Fibroblast of skin of right biceps (primary cell): Measurements from ENCODE around the gene BCL2L1.
"Not testable (repeated sequence)": the region's sequence is repeated elsewhere in the genome, so short reads cannot be mapped to it uniquely, and the experiment has no call there.

Experiments
- DNase-seq: peaks from one replicate; pipeline ENCODE4 v3.0.0-alpha.2; 2013

BCL2L1 gene

DNA sequence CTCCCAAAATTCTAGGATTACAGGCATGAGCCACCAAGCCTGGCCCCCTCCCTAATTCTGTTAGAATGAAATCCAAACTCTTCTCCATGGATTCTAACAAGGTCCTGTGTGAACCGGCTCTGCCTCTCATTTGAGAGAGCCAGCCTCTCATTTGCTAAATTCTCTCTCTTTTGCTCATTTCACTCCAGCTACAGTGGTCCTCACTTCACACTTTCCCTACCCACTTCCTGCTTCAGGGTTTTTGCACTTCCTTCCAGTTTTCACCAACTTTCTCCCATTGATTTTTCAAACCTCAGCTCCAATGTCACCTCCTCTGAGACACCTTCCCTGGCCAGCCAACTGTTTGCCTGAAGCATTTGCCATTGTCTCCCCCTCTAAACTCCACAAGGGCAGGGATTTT lies 79.8 kb downstream of the BCL2L1 start:
- DNase-seq, result no peak

DNA sequence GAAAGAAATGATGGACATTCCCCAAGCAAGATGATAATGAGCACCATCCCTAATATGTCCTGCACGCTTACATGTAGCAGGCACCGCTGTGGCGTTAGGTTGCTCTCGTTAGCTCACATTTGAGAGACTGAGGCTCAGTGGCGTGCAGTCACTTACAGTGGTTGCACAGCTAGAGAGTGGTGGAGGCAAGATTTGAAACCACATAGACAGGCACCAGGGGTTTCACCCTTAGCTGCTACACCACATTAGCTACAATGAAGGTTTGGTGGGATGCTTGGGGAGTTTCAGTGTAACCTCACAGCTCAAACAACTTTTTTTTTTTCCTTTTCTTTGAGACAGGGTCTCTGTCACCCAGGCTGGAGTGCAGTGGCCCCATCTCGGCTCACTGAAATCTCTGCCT lies 81.3 kb downstream of the BCL2L1 start:
- DNase-seq, result no peak

DNA sequence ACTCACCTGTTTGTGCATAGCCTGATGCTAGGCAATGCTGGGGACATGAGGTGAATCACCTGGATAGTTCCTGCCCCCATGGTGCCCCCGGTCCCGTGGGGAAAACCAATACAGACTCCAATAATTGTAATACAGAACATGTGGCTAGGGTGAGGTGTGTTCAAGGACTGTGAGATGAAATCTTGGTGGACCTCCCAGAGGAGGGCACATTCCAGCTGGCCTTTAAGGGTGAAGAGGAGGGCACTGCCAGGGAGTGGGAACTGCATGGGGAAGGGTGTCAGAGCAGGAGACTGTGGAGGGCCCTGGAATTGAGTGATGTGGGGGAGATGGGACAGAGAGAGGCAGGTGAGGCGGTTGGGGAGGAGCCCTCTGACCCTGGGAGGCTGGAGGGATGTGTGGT lies 82.4 kb downstream of the BCL2L1 start:
- DNase-seq, result no peak

DNA sequence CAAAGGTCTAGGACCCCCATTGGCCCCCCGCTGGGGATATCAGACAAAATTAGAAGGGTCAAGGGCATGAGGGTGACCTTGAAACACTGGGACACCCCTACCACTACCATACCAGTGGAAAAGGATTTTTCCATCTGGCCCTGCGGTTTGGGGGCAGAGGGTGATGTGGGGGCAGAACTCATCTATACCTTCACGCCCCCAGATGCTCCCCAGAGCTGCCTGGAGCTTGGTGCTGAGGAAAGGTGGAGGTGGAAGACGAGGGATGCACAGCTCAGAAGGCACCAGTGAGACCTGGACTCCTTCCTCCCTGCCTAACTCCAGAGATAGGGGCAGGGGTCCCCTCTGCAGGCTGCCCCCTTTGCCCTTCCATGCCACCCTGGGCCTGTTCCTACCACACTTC lies 83.9 kb downstream of the BCL2L1 start:
- DNase-seq, result no peak

DNA sequence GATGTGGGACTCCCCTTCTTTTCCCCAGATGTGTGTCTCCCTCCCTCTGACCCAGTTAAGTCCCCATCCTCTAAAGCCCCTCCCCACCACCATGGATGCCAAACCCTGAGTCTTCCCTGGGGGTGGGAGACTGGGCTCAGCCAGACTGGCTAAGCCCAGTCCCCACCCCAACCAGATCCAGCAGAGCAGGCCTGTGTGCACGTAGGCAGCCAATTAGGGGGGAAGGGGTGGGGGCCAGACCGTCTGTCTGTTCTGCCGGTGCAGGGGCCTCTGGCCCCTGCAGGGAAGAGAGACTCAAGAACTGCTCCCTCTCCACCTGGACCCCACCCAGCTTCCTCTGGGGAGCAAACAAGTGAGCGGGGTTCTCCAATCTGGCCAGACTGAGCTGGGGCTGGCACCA lies 84.4 kb downstream of the BCL2L1 start:
- DNase-seq, result no peak

DNA sequence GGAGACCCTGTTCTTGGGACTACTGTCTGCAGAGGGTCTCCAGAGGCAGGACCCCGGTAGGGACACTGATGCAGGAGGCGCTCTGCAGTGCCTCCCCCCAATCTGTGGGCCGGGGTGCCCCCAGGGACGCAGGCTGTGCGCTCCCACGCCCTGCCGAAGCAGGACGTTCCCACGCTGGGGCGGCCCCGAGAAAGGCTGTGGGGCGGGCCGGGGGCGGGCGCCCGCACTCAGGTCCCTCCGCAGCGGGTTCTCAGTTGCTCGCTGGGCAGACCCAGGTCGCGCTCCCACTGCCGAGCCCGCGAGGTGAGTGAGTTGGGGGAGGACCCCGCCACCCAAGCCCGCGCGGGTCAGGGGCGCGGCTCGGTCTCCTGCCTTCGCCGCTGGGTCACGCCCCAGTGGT lies 85.0 kb downstream of the BCL2L1 start, which contains the start of gene COX4I2:
COX4I2 (plus strand) TSS at position 253 of the 400 bp plus-strand sequence. CDS start 1,106 bp downstream, outside the sequence.
- no peak for DNase-seq

DNA sequence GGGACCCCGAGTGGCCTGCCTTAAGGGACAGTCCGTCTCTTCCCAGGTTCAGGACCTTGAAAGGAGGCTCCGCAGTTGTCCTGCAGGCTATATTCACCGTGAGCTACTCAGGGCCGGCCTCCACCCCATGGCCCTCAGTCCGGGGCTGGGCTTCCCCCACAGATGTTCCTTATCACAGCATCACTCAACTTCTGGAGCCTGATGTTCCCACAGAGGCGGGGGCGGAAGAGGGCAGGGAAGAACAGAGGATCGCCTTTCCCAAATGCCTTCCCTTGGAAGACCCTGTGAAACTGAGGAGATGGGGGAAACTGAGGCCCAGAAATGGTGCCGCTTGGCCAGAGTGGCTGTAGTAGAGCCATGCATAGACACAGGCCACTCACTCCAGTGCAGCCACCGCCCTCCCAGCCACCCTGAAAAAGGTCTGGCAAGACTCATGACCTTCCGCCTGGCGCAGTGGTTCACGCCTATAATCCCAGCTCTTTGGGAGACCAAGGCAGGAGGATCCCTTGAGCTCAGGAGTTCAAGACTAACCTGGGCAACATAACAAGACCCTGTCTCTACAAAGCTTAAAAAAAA lies 89.2 kb downstream of the BCL2L1 start:
- DNase-seq, result no peak

DNA sequence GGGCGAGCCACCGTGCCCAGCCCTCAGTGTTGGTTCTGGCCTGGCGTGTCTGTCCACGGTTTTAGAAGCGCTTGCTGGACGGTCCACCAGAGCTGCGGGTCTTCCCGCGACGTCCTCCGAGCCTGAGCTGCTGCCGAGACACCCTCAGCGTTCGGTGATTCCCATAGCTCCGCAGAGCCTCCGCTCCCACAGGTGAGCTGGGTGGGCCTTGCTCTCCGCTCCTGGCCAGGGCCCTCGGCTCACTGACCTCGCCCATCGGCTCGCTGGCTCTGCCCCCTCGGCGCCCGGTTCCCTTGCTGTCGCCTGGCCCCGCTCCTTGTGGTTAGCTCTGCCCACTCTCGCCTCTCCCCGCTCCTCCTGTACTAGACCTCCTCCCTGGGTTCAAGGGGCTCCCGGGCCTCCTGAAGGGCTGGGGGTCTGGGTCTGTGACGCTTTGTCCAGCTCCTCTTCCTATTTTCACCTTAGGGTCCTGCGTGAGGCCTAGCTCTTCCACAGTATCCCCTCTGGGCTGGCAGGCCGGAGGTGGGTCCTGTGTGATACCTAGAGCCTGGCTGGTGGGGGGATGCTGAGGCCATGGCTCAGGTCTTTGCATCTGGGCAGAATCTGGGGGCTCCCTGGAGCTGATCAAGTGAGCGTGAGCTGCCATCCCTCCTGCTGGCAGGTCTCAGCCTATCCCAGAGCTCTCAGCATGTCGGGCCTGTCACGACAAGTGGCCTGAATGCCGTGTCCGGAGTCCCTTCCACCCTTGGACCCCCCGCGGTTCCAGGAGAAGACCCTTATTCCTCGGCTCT lies 89.9 kb downstream of the BCL2L1 start:
- DNase-seq, result no peak

DNA sequence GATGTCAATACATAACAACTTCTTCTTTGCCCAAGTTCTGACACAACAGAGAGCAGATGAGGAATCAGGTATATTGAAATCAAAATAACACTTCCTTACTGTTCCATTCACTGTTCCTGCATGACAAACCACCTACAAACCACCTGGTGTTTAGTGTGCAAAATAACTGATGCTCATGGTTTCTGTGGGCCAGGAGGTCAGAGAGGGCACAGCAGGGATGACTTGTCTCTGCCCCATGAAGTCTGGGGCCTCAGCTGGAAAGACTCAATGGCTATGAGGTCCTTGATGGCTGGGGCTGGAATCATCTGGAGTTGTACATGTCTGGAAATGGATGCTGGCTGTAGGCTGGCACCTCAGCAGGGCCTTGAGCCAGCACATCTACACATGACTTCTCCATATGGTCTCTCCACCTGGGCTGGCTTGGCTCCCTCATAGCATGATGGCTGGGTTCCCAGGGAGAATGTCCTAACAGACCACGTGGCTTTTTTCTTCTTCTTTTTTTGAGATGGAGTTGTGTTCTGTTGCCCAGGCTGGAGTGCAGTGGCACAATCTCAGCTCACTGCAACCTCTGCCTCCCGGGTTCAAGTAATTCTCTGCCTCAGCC lies 92.4 kb downstream of the BCL2L1 start:
- DNase-seq, result no peak

DNA sequence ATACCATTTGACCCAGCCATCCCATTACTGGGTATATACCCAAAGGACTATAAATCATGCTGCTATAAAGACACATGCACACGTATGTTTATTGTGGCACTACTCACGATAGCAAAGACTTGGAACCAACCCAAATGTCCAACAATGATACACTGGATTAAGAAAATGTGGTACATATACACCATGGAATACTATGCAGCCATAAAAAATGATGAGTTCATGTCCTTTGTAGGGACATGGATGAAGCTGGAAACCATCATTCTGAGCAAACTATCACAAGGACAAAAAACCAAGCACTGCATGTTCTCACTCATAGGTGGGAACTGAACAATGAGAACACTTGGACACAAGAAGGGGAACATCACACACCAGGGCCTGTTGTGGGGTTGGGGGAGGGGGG lies 94.6 kb downstream of the BCL2L1 start:
- not testable (repeated sequence) for DNase-seq

DNA sequence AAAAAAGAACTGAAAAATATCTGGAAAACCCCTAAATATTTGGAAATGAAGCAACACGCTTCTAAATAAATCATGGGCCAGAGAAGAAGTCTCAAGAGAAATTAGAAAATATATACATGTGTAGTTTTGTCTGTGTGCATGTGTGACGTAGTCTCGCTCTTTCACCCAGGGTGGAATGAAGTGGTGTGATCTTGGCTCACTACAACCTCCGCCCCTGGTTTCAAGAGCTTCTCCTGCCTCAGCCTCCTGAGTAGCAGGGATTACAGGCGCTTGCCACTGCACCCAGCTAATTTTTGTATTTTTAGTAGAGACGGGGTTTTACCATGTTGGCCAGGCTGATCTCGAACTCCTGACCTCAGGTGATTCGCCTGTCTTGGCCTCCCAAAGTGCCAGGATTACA lies 96.1 kb downstream of the BCL2L1 start:
- not testable (repeated sequence) for DNase-seq

DNA sequence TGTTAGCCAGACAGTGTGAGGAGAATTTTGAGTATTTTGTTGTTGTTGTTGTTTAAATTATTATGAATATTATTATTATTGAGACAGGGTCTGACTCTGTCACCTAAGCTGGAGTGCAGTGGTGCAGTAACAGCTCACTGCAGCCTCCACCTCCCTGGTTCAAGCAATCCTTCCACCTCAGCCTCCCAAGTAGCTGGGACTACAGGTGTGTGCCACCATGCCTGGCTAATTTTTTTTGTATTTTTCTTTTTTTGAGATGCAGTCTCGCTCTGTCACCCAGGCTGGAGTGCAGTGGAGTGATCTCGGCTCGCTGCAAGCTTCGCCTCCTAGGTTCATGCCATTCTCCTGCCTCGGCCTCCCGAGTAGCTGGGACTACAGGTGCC lies 99.6 kb downstream of the BCL2L1 start:
- not testable (repeated sequence) for DNase-seq

DNA sequence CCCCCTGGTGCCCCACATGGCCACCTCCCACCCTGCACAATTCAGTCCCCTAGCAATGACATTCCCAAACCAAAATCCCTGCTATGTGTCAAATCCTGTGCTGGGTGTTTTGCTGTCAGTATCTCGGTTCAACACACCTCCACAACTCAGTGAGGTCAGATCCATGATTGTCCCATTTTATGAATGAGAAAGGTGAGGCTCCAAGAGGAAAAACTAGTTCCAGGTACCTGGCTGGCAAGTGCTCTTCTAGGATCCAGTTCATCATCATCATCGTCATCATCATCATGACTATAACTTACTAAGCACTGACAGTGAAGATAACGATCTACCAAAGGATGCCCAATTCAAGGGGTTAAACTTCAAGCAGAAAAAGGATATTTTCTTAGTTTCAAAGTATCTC lies 102.4 kb downstream of the BCL2L1 start:
- DNase-seq, result no peak

DNA sequence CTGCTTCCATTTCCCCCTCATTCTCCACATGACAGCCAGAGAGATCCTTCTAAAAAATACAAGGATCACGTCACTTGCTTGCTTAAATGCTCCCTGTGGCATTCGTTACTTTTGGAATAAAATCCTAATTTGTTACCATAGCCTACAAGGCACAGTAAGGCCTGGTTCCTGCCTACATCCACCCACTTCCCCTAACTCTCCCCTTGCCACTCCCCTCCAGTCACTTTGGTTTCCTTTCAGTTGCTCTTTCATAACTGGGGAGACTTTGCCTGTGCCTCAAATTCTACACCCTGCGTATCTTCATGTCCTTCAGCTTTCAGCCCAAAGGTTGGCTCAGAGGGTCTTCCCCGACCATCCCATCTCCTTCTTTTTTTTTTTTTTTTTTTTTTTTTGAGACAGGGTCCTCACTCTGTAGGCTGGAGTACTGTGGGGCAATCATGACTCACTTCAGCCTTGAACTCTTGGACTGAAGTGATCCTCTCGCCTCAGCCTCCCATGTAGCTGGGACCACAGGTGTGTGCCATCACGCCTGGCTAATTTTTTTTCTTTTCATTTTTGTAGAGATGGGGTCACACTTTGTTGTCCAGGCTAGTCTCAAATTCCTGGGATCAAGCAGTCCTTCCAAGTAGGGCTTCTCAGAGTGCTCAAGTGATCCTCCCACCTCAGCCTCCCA lies 105.1 kb downstream of the BCL2L1 start:
- no peak for DNase-seq

DNA sequence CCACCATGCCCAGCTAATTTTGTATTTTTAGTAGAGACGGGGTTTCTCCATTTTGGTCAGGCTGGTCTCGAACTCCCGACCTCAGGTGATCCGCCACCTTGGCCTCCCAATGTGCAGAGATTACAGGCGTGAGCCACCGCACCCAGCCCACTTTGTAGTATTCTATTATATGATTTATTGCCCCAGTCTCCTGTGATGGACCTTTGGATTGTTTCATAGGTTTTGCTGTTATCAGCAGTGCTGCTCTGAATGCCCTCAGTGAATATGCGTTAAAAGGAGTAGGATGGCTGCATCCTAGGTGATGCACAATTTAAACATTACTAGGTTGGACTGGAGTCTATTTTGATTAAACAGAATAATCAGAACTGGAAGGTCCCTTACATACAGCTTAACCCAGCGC lies 107.3 kb downstream of the BCL2L1 start:
- no peak for DNase-seq
